ENCODE data around the gene INSR.

The INSR gene

GRCh38 chr19:7098701-7099596, 195.3 kb downstream of the INSR start:
- DNase-seq (ENCODE audit: low spot score), result peak; percentile 94

- DNase-seq (ENCODE audit: low spot score), result no peak
Measured at GRCh38 chr19:7098096-7098495, 196.1 kb downstream of the INSR start.

GRCh38 chr19:7088999-7089398, 205.2 kb downstream of the INSR start:
- DNase-seq (ENCODE audit: low spot score), result no peak

DNA sequence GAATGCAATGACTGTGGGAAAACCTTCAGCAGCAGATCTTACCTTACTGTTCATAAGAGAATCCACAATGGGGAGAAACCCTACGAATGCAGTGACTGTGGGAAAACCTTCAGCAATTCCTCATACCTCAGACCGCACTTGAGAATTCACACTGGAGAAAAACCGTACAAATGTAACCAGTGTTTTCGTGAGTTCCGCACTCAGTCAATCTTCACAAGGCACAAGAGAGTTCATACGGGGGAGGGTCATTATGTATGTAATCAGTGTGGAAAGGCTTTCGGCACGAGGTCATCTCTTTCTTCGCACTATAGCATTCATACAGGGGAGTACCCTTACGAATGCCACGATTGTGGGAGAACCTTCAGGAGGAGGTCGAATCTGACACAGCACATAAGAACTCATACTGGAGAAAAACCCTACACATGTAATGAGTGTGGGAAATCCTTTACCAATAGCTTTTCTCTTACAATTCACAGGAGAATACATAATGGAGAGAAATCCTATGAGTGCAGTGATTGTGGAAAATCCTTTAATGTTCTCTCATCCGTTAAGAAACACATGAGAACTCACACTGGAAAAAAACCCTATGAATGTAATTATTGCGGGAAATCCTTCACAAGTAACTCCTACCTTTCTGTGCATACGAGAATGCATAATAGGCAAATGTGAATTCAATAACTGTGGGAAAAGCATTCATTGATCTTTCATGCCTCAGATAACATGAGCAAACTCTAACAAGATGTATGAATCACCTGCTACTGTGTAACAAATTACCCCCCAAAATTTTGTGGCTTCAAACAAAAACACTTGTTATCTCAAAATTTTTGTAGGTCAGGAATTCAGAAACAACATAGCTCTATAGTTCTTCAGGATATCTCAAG, 210.9 kb downstream of the INSR start:
- peak; percentile 18 for DNase-seq (ENCODE audit: low spot score)

DNA sequence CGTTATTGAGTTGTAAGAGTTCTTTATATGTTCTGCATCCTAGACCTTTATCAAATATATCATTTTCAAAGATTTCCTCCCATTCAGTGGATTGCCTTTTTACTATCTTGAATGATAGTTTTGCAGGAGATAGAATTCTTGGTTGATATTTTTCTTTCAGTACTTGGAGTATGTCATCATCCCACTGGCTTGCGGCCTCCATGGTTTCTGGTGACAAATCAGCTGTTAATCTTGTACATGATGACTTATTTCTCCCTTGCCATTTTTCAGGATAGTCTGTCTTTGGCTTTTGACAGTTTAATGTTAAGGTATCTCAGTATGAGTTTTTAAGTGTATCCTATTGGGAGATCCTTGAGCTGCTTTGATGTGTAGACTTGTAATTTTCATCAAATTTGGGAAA, 216.2 kb downstream of the INSR start:
- DNase-seq (ENCODE audit: low spot score), result no peak

GRCh38 chr19:7076151-7076550, 218.1 kb downstream of the INSR start:
- no peak for DNase-seq (ENCODE audit: low spot score)

DNA sequence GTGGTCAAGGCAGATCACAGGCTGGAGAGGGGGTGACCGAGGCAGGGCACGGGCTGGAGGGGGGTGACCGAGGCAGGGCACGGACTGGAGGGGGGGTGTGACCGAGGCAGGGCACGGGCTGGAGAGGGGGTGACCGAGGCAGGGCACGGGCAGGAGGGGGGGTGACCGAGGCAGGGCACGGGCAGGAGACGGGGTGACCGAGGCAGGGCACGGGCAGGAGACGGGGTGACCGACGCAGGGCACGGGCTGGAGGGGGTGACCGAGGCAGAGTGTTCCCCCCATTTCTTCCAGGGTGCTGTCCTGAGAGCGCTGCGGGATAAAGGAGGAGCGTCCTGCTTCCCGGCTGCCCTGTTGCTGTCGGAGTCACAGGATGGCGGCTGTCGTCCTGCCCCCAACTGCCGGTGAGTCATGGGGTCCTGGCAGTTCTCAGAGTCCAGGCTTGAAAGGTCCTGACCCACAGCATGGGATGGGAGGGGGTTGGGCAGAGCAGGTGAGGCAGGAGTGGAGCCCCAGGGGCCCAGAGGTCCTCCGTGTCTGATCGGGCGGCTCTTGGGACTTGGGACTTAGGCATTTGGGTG, 219.4 kb downstream of the INSR start:
- DNase-seq (ENCODE audit: low spot score), result no peak

GRCh38 chr19:7072541-7072940, 221.7 kb downstream of the INSR start:
- no peak for DNase-seq (ENCODE audit: low spot score)

DNA sequence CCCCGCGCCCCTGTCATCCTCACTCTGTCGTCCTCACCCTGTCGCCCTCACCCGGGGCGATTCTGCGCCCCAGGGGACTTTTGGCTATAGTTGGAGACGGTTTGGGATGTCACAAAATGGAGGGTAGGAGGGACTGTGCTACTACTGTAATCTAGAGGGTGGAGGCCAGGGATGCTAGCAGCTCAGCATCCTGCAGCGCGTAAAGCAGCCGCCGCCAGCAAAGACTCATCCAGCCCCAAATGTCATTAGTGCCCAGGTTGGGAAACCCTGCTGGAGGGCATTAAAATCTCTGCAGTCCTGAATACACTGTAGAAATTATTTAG, 224.3 kb downstream of the INSR start:
- no peak for DNase-seq (ENCODE audit: low spot score)

DNA sequence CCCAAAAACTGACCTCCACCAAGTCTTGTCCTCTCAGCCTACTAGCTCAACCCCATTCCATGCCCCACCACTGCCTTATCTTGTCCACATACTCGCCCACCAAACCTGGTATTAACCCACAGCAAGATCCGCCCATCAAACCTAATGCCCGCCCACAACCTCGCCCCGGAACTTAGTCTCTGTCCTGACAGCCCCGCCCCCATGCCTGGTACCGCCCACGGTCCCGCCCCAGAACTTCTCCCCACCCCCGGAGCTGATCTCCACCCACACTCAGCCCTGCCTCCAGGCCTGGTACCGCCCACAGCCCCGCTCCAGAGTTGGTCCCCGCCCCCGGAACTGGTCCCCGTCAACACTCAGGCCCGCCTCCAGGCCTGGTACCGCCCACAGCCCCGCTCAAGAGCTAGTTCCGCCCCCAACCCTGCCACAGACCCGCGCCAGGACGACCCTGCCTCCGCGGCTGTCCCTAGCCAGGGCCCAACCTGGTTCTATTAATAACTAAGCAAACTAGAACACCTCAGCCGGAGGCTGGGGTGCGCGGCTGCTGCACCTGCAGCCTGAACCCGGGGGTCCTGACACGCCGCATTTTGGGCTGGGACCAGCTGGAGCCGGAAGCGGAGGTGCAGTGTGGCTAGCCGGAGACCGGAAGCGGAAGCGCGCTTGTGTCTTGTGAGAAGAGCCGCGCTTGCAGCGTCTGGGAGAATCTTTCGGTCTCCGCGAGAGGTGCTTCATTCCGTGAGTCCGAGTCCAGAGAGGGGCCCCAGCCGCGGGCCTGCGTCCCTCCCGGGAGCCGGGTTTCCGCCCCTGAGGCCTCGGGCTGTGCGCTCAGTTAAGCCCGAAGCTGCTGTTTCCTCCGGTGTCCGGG, 224.9 kb downstream of the INSR start, which contains the start of gene ZNF557:
TSS of gene ZNF557 (plus strand) at position 662 of the 862 bp plus-strand sequence. CDS start 5,372 bp downstream, outside the sequence.
- peak; percentile 92 for DNase-seq (ENCODE audit: low spot score)

DNA sequence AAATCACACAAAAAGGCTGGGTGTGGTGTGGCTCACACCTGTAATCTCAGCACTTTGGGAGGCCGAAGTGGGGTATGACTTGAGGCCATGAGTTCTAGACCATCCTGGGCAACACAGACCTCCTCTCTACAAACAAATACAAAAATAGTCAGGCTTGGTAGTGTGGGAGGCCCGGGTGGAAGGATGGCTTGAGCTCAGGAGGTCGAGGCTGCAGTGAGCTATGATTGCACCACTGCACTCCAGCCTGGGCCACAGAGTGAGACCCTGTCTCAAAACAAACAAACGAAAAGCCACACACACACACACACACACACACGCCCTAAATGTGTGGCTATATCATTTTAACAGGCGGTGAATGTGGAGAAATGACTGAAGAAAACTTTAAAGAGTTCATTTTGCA, 225.6 kb downstream of the INSR start:
- no peak for DNase-seq (ENCODE audit: low spot score)

- DNase-seq (ENCODE audit: low spot score), result no peak
Measured at GRCh38 chr19:7067716-7068115, 226.5 kb downstream of the INSR start.

DNA sequence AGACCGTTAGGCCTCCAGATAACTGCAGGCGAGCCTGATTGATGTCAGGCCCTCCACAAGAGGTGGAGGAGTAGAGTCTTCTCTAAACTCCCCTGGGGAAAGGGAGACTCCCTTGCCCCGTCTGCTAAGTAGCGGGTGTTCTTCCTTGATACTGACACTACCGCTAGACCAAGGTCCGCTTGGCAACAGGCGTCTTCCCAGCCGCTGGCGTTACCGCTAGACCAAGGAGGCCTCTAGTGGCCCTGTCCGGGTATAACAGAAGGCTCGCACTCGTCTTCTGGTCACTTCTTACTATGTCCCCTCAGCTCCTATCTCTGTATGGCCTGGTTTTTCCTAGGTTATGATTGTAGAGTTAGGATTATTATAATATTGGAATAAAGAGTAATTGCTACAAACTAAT, 227.1 kb downstream of the INSR start:
- DNase-seq (ENCODE audit: low spot score), result peak; percentile 40

GRCh38 chr19:7063764-7064418, 230.3 kb downstream of the INSR start:
- no peak for DNase-seq (ENCODE audit: low spot score)

DNA sequence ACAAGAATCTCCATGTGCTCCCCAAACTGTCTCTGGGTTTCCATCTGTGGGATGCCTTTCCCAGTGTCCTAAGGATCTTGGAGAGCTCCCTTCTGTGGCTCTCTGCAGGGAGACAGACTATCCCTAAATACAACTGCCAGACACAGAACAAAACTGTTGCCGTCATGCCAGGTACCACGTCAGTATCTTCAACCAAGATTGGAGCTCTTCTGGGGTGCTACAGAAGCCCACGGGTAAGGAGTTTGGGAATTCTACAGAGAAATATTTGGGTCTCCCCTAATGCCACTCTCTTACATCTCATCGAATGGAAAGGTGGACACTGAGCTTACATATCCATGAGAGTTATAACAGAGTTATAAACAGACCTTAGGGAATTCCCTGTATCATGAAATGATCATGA, 230.9 kb downstream of the INSR start:
- no peak for DNase-seq (ENCODE audit: low spot score)
